HL-60 (cell line): ENCODE results near the gene SLC38A10.
A peak's percentile ranks its signal among the peaks of the same experiment; 100 is the strongest.

Experiments used
- DNase-seq, 2 experiments: peaks; one replicate each; pipeline ENCODE4 v3.0.0-alpha.2; 2010 to 2020; ENCODE audit warnings: low read depth in 1 of 2, low spot score in 1 of 2
- H3K27ac ChIP-seq: fragments of 250-450 bp; sonication (Bioruptor Pico); replicated peaks from 2 replicates; pipeline ENCODE4 v1.5.1; 2020; ENCODE audit warnings: mild to moderate bottlenecking, moderate library complexity
- H3K27me3 ChIP-seq: fragments of 250-450 bp; sonication (Bioruptor Pico); 2 replicates; pipeline ENCODE4 v1.5.1; 2021; ENCODE audit warnings: mild to moderate bottlenecking, moderate library complexity; ENCODE audit not compliant: insufficient read depth, poor library complexity, severe bottlenecking
- H3K4me3 ChIP-seq: replicated peaks from 2 replicates; pipeline ENCODE4 v1.5.1; 2011; ENCODE audit warnings: mild to moderate bottlenecking, control low read depth, low read length; ENCODE audit not compliant: insufficient read depth
- CTCF ChIP-seq: IDR thresholded peaks from one replicate; pipeline ENCODE4 v1.5.1; 2011; ENCODE audit warnings: low read length, control low read depth, inconsistent platforms; ENCODE audit not compliant: insufficient read depth
- GABPA ChIP-seq: IDR thresholded peaks from 2 replicates; pipeline ENCODE4 v1.6.1; 2012; ENCODE audit warnings: low read depth
- POLR2AphosphoS5 ChIP-seq: IDR thresholded peaks from 2 replicates; pipeline ENCODE4 v1.6.1; 2012; ENCODE audit warnings: low read depth
- SPI1 ChIP-seq: IDR thresholded peaks from 2 replicates; pipeline ENCODE4 v1.6.1; 2012; ENCODE audit warnings: low read depth, mild to moderate bottlenecking, borderline replicate concordance
- TF ChIP-seq, protein P1 (sequence below): IDR thresholded peaks from 2 replicates; pipeline ENCODE4 v1.6.1; 2012; ENCODE audit warnings: low read depth; ENCODE audit not compliant: insufficient replicate concordance

Gene SLC38A10

GRCh38 chr17:81230043-81230820 lies 64.9 kb downstream of the SLC38A10 start:
- DNase-seq: no peak
- Histone ChIP-seq H3K27ac (no peak overlapping the region), H3K4me3 (no peak overlapping the region), H3K27me3 (no peaks in the 10 kb centered on the region)
- TF ChIP-seq GABPA: no peak
- TF ChIP-seq POLR2AphosphoS5: no peak
- TF ChIP-seq SPI1: no peak
- no peak for TF ChIP-seq CTCF
- TF ChIP-seq, protein P1, sequence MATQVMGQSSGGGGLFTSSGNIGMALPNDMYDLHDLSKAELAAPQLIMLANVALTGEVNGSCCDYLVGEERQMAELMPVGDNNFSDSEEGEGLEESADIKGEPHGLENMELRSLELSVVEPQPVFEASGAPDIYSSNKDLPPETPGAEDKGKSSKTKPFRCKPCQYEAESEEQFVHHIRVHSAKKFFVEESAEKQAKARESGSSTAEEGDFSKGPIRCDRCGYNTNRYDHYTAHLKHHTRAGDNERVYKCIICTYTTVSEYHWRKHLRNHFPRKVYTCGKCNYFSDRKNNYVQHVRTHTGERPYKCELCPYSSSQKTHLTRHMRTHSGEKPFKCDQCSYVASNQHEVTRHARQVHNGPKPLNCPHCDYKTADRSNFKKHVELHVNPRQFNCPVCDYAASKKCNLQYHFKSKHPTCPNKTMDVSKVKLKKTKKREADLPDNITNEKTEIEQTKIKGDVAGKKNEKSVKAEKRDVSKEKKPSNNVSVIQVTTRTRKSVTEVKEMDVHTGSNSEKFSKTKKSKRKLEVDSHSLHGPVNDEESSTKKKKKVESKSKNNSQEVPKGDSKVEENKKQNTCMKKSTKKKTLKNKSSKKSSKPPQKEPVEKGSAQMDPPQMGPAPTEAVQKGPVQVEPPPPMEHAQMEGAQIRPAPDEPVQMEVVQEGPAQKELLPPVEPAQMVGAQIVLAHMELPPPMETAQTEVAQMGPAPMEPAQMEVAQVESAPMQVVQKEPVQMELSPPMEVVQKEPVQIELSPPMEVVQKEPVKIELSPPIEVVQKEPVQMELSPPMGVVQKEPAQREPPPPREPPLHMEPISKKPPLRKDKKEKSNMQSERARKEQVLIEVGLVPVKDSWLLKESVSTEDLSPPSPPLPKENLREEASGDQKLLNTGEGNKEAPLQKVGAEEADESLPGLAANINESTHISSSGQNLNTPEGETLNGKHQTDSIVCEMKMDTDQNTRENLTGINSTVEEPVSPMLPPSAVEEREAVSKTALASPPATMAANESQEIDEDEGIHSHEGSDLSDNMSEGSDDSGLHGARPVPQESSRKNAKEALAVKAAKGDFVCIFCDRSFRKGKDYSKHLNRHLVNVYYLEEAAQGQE: no peak

DNA sequence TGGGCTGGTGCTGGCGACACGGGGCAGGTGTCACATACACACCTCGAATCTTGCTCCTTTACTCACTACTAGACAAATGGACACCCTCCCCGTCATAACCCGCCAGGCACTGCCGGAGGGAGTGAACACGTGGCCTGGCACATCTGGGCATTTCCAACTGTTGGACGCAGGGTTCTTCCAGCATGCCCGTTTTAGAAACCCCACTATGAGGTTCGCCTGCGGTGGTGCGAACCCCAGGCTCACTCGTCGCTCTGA lies 65.5 kb downstream of the SLC38A10 start:
- no peak overlapping the region for H3K27ac ChIP-seq
- H3K4me3 ChIP-seq: no peak overlapping the region
- DNase-seq: no peak
- TF ChIP-seq SPI1 (no peak), POLR2AphosphoS5 (no peak), GABPA (no peak), CTCF (no peak)
- TF ChIP-seq, protein P1: no peak
- H3K27me3 ChIP-seq: no peaks in the 10 kb centered on the region

DNA sequence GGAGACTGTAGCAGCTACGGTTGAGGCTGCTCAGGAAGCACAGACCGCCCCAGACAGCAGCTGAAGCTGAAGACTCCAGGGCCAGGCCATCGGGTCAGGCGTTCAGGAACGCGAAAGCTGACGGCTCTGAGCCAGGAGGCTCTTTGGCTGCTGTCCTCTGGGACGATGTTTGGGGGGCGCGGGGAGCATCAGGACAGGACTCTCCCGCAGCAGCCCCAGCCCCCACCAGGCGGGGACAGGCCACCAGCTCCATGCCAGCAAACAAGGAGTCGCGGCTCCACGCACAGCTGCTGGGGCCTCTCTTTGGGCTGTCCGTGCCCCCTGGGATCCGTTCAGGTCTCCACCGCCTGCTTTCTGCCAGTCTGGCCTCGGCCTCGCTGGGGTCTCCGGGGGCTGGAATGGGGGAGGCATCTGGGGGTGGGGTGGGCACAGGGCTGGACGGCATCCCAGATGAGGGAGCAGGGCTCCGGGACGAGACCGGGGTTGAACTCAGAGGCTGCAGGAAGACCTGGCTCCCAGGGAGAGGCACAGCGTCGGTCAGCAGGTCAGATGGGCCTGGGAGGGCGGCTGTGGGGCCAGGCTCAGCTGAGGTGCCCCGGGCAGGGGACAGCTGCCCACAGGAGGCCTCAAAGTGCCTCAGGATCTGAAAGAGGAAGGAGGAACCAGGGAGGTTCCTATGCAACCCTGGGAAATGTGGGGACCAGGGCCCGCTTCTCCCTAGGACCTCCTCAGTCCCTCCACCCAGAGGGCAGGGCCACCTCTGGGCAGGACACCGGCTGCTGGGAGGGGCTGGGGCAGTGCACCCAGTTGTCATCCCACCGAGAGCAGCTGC lies 66.1 kb downstream of the SLC38A10 start:
- DNase-seq: no peak
- Histone ChIP-seq H3K27me3 (no peaks in the 10 kb centered on the region), H3K27ac (peak overlapping the region; percentile 68), H3K4me3 (no peak overlapping the region)
- TF ChIP-seq POLR2AphosphoS5 (no peak), GABPA (no peak), CTCF (no peak), SPI1 (no peak)
- TF ChIP-seq, protein P1: no peak
